ENCODE results near the gene MYOM1.

- TF ChIP-seq CTCF (IDR thresholded peaks at IDR 0.05; ENCODE audit: low read depth, low read length) (no peak), EZH2phosphoT487 (IDR thresholded peaks at IDR 0.05; ENCODE audit: low read depth) (no peak)
Observed at GRCh38 chr18:3264362-3264761, 44.6 kb upstream of the MYOM1 start.

Data from OCI-LY3 (cell line).